Activated naive CD8-positive, alpha-beta T cell treated with anti-CD3 and anti-CD28 coated beads, Interleukin-2, amount 50 U/mL, for 16 hours (primary cell): ENCODE data around the gene MZT2A.
"Not testable (repeated sequence)": the region's sequence is repeated elsewhere in the genome, so short reads cannot be mapped to it uniquely, and the experiment has no call there.

Source experiments
- DNase-seq: peaks from one replicate; pipeline ENCODE4 v3.0.0-alpha.2; 2020; ENCODE audit warnings: low read depth, low spot score

Gene MZT2A

GRCh38 chr2:131492015-131492417 is at the start of gene MZT2A:
TSS of gene MZT2A (minus strand) at chr2:131492397. CDS start at chr2:131492376, 21 bp downstream.
- not testable (repeated sequence) for DNase-seq

- DNase-seq = not testable (repeated sequence)
Observed at GRCh38 chr2:131538856-131539255, 46.7 kb upstream of the MZT2A start.

- not testable (repeated sequence) for DNase-seq
Observed at GRCh38 chr2:131536841-131537240, 44.6 kb upstream of the MZT2A start.

GRCh38 chr2:131535951-131536826 is 44.0 kb upstream of the MZT2A start:
- not testable (repeated sequence) for DNase-seq

- no peak for DNase-seq
Observed at GRCh38 chr2:131535526-131535925, 43.3 kb upstream of the MZT2A start.

- not testable (repeated sequence) for DNase-seq
Observed at GRCh38 chr2:131534965-131535364, 42.8 kb upstream of the MZT2A start.

- DNase-seq = not testable (repeated sequence)
Observed at GRCh38 chr2:131534317-131534672, 42.1 kb upstream of the MZT2A start.

GRCh38 chr2:131533609-131534316 is 41.6 kb upstream of the MZT2A start:
- DNase-seq = not testable (repeated sequence)

- not testable (repeated sequence) for DNase-seq
Observed at GRCh38 chr2:131532723-131533608, 40.8 kb upstream of the MZT2A start.

- not testable (repeated sequence) for DNase-seq
Observed at GRCh38 chr2:131531547-131532185, 39.5 kb upstream of the MZT2A start.

- DNase-seq = not testable (repeated sequence)
Observed at GRCh38 chr2:131530626-131531344, 38.6 kb upstream of the MZT2A start.

- not testable (repeated sequence) for DNase-seq
Observed at GRCh38 chr2:131529864-131530445, 37.8 kb upstream of the MZT2A start.

- DNase-seq = not testable (repeated sequence)
Observed at GRCh38 chr2:131528981-131529863, 37.0 kb upstream of the MZT2A start.

- peak; percentile 48 for DNase-seq
Observed at GRCh38 chr2:131527131-131528001, 35.2 kb upstream of the MZT2A start, which contains the start of gene CCDC74A. TSS of gene CCDC74A (plus strand) at chr2:131527888. CDS start at chr2:131527971, 83 bp downstream.

- DNase-seq = not testable (repeated sequence)
Observed at GRCh38 chr2:131525256-131525655, 33.1 kb upstream of the MZT2A start.

- no peak for DNase-seq
Observed at GRCh38 chr2:131521961-131522781, 30.0 kb upstream of the MZT2A start.

- not testable (repeated sequence) for DNase-seq
Observed at GRCh38 chr2:131521524-131521923, 29.3 kb upstream of the MZT2A start.
